Spleen (tissue), 7 donors: ENCODE measurements around the gene SORCS2.

ENCODE experiments used
- CTCF ChIP-seq, 11 experiments: fragments of 200-600 bp in 7 of 11; fragments of 450-650 bp in 4 of 11; sonication (generic) in 4 of 11; IDR thresholded peaks in 8 of 11; conservative IDR thresholded peaks in 3 of 11; 1 replicate in 7 of 11; 2 replicates in 4 of 11; pipeline versions ENCODE4 v1.4.0 to v1.8.0; 2016 to 2021; ENCODE audit warnings: antibody characterized with exemption in 11 of 11, inconsistent platforms in 4 of 11, mild to moderate bottlenecking in 1 of 11
- POLR2A ChIP-seq, 3 donors: fragments of 450-650 bp; IDR thresholded peaks; one replicate each; pipeline ENCODE4 v1.5.1; 2017; ENCODE audit warnings: antibody characterized with exemption in 3 of 3, mild to moderate bottlenecking in 1 of 3
- donor health status: DM: no; HTN: no; CAD: no; lungs with moderate emphysema.
- donor health status: DM: no; HTN: no; CAD: no.
- donor health status: DM: no; HTN: no; CAD: no.

- no peak for TF ChIP-seq CTCF (IDR thresholded peaks at IDR 0.05 in 8 of 11, conservative IDR thresholded peaks at IDR 0.05 in 3 of 11)
- no peak for TF ChIP-seq POLR2A (IDR thresholded peaks at IDR 0.05)
These were observed 467.3 kb downstream of the SORCS2 start for GRCh38 chr4:7659429-7660175.
